Naive thymus-derived CD4-positive, alpha-beta T cell (primary cell): ENCODE results near the gene NRBF2. TPM values are rescaled to one million over a fixed set of nuclear protein-coding genes. Genes with fewer than 3 reads are reported as not detected.

ENCODE experiments used
- ATAC-seq: fragments of 150-1000 bp; cut with Tn5 transposase; 2 replicates; pipeline ENCODE4 v1.10.0; 2021; ENCODE audit warnings: mild to moderate bottlenecking, moderate library complexity
- CTCF ChIA-PET: fragments of 350-600 bp; sonication (Branson Sonifier 250); formaldehyde crosslinking; loops from one replicate; lab custom pipeline; 2021; ENCODE audit warnings: antibody characterized with exemption; lab: Charles Lee
- POLR2A ChIA-PET: fragments of 350-600 bp; sonication (Branson Sonifier 250); formaldehyde crosslinking; loops from one replicate; lab custom pipeline; 2021; ENCODE audit warnings: antibody characterized with exemption, inconsistent platforms; lab: Charles Lee
- DNase-seq, 9 donors: peaks; one replicate each; pipeline versions ENCODE4 v3.0.0 to v3.0.0-alpha.2; 2020 to 2022; ENCODE audit warnings: mixed read lengths in 1 of 9
- H3K27ac ChIP-seq: one replicate; pipeline ENCODE4 v1.7.0; 2013; ENCODE audit warnings: mild to moderate bottlenecking, low read depth, low read length, moderate library complexity
- H3K27me3 ChIP-seq, 2 donors: one replicate each; pipeline ENCODE4 v1.7.0; 2013; ENCODE audit warnings: low read length in 2 of 2, mild to moderate bottlenecking in 2 of 2, moderate library complexity in 2 of 2; ENCODE audit not compliant: control insufficient read depth in 2 of 2, insufficient read depth in 2 of 2
- H3K36me3 ChIP-seq, 3 experiments: 1 replicate in 2 of 3; 2 replicates in 1 of 3; pipeline ENCODE4 v1.7.0; 2013; ENCODE audit warnings: low read length in 3 of 3, mild to moderate bottlenecking in 3 of 3, moderate library complexity in 1 of 3; ENCODE audit not compliant: insufficient read depth in 3 of 3, control insufficient read depth in 2 of 3
- H3K4me1 ChIP-seq, 2 donors: one replicate each; pipeline ENCODE4 v1.7.0; 2013; ENCODE audit warnings: low read length in 2 of 2, mild to moderate bottlenecking in 2 of 2, moderate library complexity in 1 of 2; ENCODE audit not compliant: control insufficient read depth in 2 of 2, insufficient read depth in 2 of 2
- H3K4me3 ChIP-seq: 2 replicates; pipeline ENCODE4 v1.7.0; 2013; ENCODE audit warnings: mild to moderate bottlenecking, low read length
- H3K9me3 ChIP-seq, 3 experiments: 1 replicate in 2 of 3; 2 replicates in 1 of 3; pipeline ENCODE4 v1.7.0; 2013; ENCODE audit warnings: low read length in 3 of 3; ENCODE audit not compliant: control insufficient read depth in 2 of 3
- H3K27ac Mint-ChIP-seq, 9 donors: one replicate each; pipeline ENCODE4 v1.8.0; 2020 to 2022; ENCODE audit warnings: mixed read lengths in 9 of 9, mild to moderate bottlenecking in 8 of 9, moderate library complexity in 5 of 9, inconsistent platforms in 2 of 9
- H3K27me3 Mint-ChIP-seq, 5 donors: one replicate each; pipeline ENCODE4 v1.8.0; 2021 to 2022; ENCODE audit warnings: mixed read lengths in 5 of 5, mild to moderate bottlenecking in 1 of 5
- H3K36me3 Mint-ChIP-seq, 5 donors: one replicate each; pipeline ENCODE4 v1.8.0; 2020 to 2022; ENCODE audit warnings: mixed read lengths in 5 of 5, mild to moderate bottlenecking in 3 of 5, inconsistent platforms in 1 of 5
- H3K4me1 Mint-ChIP-seq, 7 donors: one replicate each; pipeline ENCODE4 v1.8.0; 2020 to 2022; ENCODE audit warnings: mixed read lengths in 7 of 7, mild to moderate bottlenecking in 3 of 7, inconsistent platforms in 1 of 7
- H3K4me3 Mint-ChIP-seq, 10 donors: one replicate each; pipeline ENCODE4 v1.8.0; 2020 to 2022; ENCODE audit warnings: mild to moderate bottlenecking in 10 of 10, mixed read lengths in 10 of 10, moderate library complexity in 6 of 10, inconsistent platforms in 2 of 10
- H3K9me3 Mint-ChIP-seq, 11 donors: one replicate each; pipeline ENCODE4 v1.8.0; 2020 to 2022; ENCODE audit warnings: mixed read lengths in 11 of 11, mild to moderate bottlenecking in 4 of 11, inconsistent platforms in 1 of 11, moderate library complexity in 1 of 11
- intact Hi-C, 2 donors: fragments of 100-400 bp; cut with micrococcal nuclease; formaldehyde crosslinking; loops; one replicate each; pipeline ENCODE4 v1.15.1; 2023
- polyA plus RNA-seq, 2 donors: library from polyadenylated mRNA; unstranded; fragments of 300-500 nt; fragmentation: Illumina TruSeq; gene quantifications; one replicate each; pipeline ENCODE4 v1.2.3, GENCODE V29; 2021
- total RNA-seq, 6 experiments: library from RNA in 5 of 6; stranded (reverse) in 5 of 6; gene quantifications; 1 replicate in 5 of 6; 2 replicates in 1 of 6; pipeline ENCODE4 v1.2.3 and lab custom pipeline; 2021 to 2026

The NRBF2 gene
- total and polyA plus RNA-seq, 7 experiments from 2014 or later = 14.5 to 27.0 (median 19.2) TPM

DNA sequence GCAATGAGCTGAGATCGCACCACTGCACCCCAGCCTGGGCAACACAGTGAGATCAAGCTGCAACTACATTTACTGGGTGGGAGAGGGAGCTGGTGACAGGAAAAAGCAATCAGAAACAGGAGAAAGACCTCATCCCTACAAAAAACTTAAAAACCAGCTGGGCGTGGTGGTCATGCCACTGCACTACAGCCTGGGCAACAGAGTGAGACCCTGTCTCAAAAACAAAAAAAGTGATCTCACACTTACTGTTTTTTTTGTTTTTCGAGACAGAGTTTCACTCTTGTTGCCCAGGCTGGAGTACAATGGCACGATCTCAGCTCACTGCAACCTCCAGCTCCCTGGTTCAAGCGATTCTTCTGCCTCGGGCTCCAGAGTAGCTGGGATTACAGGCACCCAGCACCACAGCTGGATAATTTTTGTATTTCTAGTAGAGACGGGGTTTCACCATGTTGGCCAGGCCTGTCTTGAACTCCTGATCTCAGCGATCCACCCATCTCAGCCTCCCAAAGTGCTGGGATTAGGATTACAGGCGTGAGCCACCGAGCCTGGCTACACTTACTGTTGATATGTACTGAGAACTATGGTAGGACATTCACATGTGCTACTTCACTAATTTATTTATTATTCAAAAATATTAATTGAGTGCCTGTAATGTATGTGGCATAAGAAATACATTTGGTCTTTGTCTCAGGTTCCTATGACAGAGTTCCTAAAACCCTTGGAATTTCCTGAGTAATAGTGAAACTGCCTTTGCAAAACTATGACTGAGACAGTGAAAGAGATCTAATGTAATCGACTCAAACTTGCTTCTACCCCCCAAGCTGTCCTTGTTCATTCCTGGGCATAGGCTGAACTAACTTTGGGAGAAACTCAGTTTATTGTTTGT, 27.7 kb upstream of the NRBF2 start:
- Histone ChIP-seq H3K27me3 (no peaks in the 10 kb centered on the region), H3K9me3 (no peaks in the 10 kb centered on the region), H3K27ac (no peak overlapping the region), H3K4me3 (no peak overlapping the region), H3K36me3 (no peaks in the 10 kb centered on the region), H3K4me1 (no peaks in the 10 kb centered on the region)
- Mint-ChIP-seq H3K9me3 (peaks cover 0 to 4% (median 0%) of the 10 kb centered on the region in 11 donors), H3K27me3 (peaks cover 14 to 40% (median 24%) of the 10 kb centered on the region in 5 donors), H3K4me1 (peaks cover 0 to 6% (median 0%) of the 10 kb centered on the region in 7 donors), H3K36me3 (no peaks in the 10 kb centered on the region), H3K4me3 (no peak overlapping the region), H3K27ac (no peak overlapping the region)
- no peak for ATAC-seq
- DNase-seq = no peak
- intact Hi-C loops = no loop called here
- POLR2A ChIA-PET = no interaction called here
- CTCF ChIA-PET = no interaction called here

- DNase-seq = no peak
- Mint-ChIP-seq H3K4me1 (peaks cover 0 to 6% (median 0%) of the 10 kb centered on the region in 7 donors), H3K27me3 (peaks cover 8 to 38% (median 19%) of the 10 kb centered on the region in 5 donors), H3K36me3 (no peaks in the 10 kb centered on the region), H3K9me3 (peaks cover 0 to 4% (median 0%) of the 10 kb centered on the region in 11 donors), H3K27ac (no peak overlapping the region), H3K4me3 (no peak overlapping the region)
- H3K36me3 ChIP-seq = no peaks in the 10 kb centered on the region
- no peaks in the 10 kb centered on the region for H3K9me3 ChIP-seq
- no peaks in the 10 kb centered on the region for H3K27me3 ChIP-seq
- ChIA-PET POLR2A (no interaction called here), CTCF (no interaction called here)
- no peak overlapping the region for H3K27ac ChIP-seq
- intact Hi-C loops = no loop called here
- ATAC-seq = no peak
- no peak overlapping the region for H3K4me3 ChIP-seq
- no peaks in the 10 kb centered on the region for H3K4me1 ChIP-seq
These were observed 26.9 kb upstream of the NRBF2 start for GRCh38 chr10:63106111-63106755.

DNA sequence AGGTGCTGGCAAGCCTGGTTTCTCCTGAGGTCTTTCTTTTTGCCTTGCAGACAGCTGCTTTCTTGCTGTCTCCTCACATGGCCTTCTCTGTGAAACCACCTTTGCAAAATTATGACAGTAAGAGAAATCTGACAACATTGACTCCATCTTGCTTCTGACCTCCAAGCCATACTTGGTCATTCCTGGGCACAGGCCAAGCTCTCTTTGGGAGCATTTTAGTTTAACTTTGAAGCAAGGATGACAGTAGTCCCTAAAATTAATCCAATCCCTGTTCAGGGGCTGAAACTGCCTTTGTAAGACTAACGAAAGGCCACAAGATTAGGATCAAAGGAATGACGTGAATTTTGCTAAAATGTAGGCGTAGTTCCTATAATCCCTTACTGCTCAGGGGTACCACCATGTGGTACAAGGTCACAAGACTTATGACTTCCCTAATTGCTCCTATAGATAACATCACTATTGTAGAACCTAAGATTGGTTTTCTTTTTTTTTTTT, 25.1 kb upstream of the NRBF2 start:
- H3K4me3 Mint-ChIP-seq = no peak overlapping the region
- ChIA-PET CTCF (no interaction called here), POLR2A (no interaction called here)
- DNase-seq (no peak), ATAC-seq (no peak)
- Histone ChIP-seq H3K27me3 (no peaks in the 10 kb centered on the region), H3K9me3 (no peaks in the 10 kb centered on the region), H3K36me3 (no peaks in the 10 kb centered on the region), H3K4me3 (no peak overlapping the region), H3K4me1 (no peaks in the 10 kb centered on the region), H3K27ac (no peak overlapping the region)
- H3K27me3 Mint-ChIP-seq = peaks cover 6 to 33% (median 17%) of the 10 kb centered on the region in 5 donors
- H3K27ac Mint-ChIP-seq = no peak overlapping the region
- intact Hi-C loops = no loop called here
- H3K36me3 Mint-ChIP-seq = no peaks in the 10 kb centered on the region
- H3K9me3 Mint-ChIP-seq = peaks cover 0 to 3% (median 0%) of the 10 kb centered on the region in 11 donors
- peaks cover 0 to 6% (median 0%) of the 10 kb centered on the region in 7 donors for H3K4me1 Mint-ChIP-seq

- ChIA-PET POLR2A (no interaction called here), CTCF (no interaction called here)
- H3K27ac ChIP-seq = no peak overlapping the region
- no peak for DNase-seq
- no peak for ATAC-seq
- Mint-ChIP-seq H3K4me3 (no peak overlapping the region), H3K9me3 (peaks cover 0 to 3% (median 0%) of the 10 kb centered on the region in 11 donors), H3K27ac (no peak overlapping the region), H3K4me1 (peaks cover 0 to 2% (median 0%) of the 10 kb centered on the region in 7 donors), H3K36me3 (no peaks in the 10 kb centered on the region), H3K27me3 (peaks cover 5 to 24% (median 11%) of the 10 kb centered on the region in 5 donors)
- H3K4me1 ChIP-seq = no peaks in the 10 kb centered on the region
- intact Hi-C loops = no loop called here
- no peaks in the 10 kb centered on the region for H3K27me3 ChIP-seq
- no peak overlapping the region for H3K4me3 ChIP-seq
- no peaks in the 10 kb centered on the region for H3K9me3 ChIP-seq
- no peaks in the 10 kb centered on the region for H3K36me3 ChIP-seq
These were observed 22.2 kb upstream of the NRBF2 start for GRCh38 chr10:63110940-63111339.

GRCh38 chr10:63114031-63114814, 18.9 kb upstream of the NRBF2 start:
- H3K27me3 ChIP-seq = no peaks in the 10 kb centered on the region
- H3K4me1 ChIP-seq = no peaks in the 10 kb centered on the region
- POLR2A ChIA-PET = no interaction called here
- DNase-seq (no peak), ATAC-seq (no peak)
- Mint-ChIP-seq H3K27ac (no peak overlapping the region), H3K4me3 (no peak overlapping the region), H3K36me3 (no peaks in the 10 kb centered on the region), H3K4me1 (no peaks in the 10 kb centered on the region), H3K27me3 (peaks cover 0 to 12% (median 5%) of the 10 kb centered on the region in 5 donors), H3K9me3 (peaks cover 0 to 3% (median 0%) of the 10 kb centered on the region in 11 donors)
- CTCF ChIA-PET = no interaction called here
- H3K36me3 ChIP-seq = no peaks in the 10 kb centered on the region
- H3K4me3 ChIP-seq = no peak overlapping the region
- intact Hi-C loops = no loop called here
- no peaks in the 10 kb centered on the region for H3K9me3 ChIP-seq
- H3K27ac ChIP-seq = no peak overlapping the region

DNA sequence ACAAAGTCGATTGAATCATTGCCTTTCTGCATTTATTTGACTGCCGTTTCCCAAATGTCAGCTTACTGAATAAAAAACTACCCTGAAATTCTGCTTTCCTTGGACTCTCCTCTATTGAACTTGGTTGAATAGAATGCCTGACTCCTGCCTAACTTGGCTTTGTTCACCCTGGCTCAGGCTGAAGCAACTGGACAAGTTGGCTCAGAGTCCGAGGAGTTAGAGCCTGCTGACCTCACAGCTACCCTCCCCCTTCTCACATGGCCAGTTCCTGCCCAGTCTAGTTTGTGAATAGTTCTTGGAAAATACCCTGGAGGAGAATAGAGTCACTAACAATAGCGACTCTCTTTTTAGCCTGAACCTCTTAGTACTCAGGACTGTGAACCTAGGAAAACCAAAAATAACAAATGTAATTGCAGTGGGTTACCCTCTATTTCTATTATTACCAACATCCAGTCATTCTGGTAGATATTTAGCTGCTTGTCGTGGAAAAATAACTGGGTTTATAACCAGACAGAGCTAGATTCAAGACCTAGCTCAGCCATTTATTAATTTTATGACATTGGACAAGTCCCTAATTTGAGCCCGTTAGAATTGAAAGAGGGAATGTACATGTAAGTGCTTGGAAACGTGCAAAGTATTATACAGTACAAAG, 17.3 kb upstream of the NRBF2 start:
- Mint-ChIP-seq H3K36me3 (no peaks in the 10 kb centered on the region), H3K27me3 (peaks cover 0 to 12% (median 2%) of the 10 kb centered on the region in 5 donors), H3K9me3 (no peaks in the 10 kb centered on the region), H3K27ac (no peak overlapping the region), H3K4me3 (no peak overlapping the region), H3K4me1 (no peaks in the 10 kb centered on the region)
- intact Hi-C loops = no loop called here
- H3K4me1 ChIP-seq = no peaks in the 10 kb centered on the region
- no peak for ATAC-seq
- no peaks in the 10 kb centered on the region for H3K36me3 ChIP-seq
- no peaks in the 10 kb centered on the region for H3K27me3 ChIP-seq
- ChIA-PET CTCF (interaction anchor here (1.6 kb wide), 1 partner anchor 16 kb away, joined by 4 read pairs; no protein-coding TSS in a partner anchor), POLR2A (no interaction called here)
- no peak for DNase-seq
- H3K27ac ChIP-seq = no peak overlapping the region
- no peak overlapping the region for H3K4me3 ChIP-seq
- no peaks in the 10 kb centered on the region for H3K9me3 ChIP-seq
